Body of pancreas (tissue), 4 donors: ENCODE results near the gene FBLN2. TPM values are rescaled to one million over a fixed set of nuclear protein-coding genes. Genes with fewer than 3 reads are reported as not detected.

Experiments
- ATAC-seq: fragments of 150-250 bp; one replicate; pipeline ENCODE4 v1.9.1; 2016
- DNase-seq, 4 donors: peaks; one replicate each; pipeline ENCODE4 v3.0.0-alpha.2; 2019
- H3K27ac ChIP-seq, 4 donors: fragments of 200-600 bp; sonication (generic); 1 replicate in 3 of 4; 2 replicates in 1 of 4; pipeline versions ENCODE4 v1.5.1 to v1.6.1; 2016 to 2019; ENCODE audit warnings: mild to moderate bottlenecking in 1 of 4, mixed read lengths in 1 of 4, moderate library complexity in 1 of 4
- H3K27me3 ChIP-seq, 2 donors: fragments of 200-600 bp; sonication (generic); one replicate each; pipeline ENCODE4 v1.6.0; 2016; ENCODE audit warnings: mild to moderate bottlenecking in 1 of 2
- H3K36me3 ChIP-seq, 2 donors: fragments of 200-600 bp; sonication (generic); replicated peaks in 1 of 2; 2 replicates each; pipeline ENCODE4 v1.5.1; 2016; ENCODE audit warnings: low read depth in 2 of 2; ENCODE audit not compliant: insufficient read depth in 1 of 2
- H3K4me1 ChIP-seq: fragments of 200-600 bp; sonication (generic); one replicate; pipeline ENCODE4 v1.6.0; 2016
- H3K4me3 ChIP-seq, 2 donors: fragments of 200-600 bp; sonication (generic); 1 replicate in 1 of 2; 2 replicates in 1 of 2; pipeline ENCODE4 v1.5.1; 2016 to 2019
- H3K9me3 ChIP-seq, 3 donors: fragments of 200-600 bp; sonication (generic); 1 replicate in 2 of 3; 2 replicates in 1 of 3; pipeline ENCODE4 v1.5.1; 2016
- CTCF ChIP-seq, 7 experiments: fragments of 450-650 bp in 4 of 7; fragments of 200-600 bp in 3 of 7; sonication (generic) in 3 of 7; IDR thresholded peaks; one replicate each; pipeline ENCODE4 v1.5.1; 2016 to 2019; ENCODE audit warnings: antibody characterized with exemption in 7 of 7
- POLR2A ChIP-seq, 3 donors: fragments of 450-650 bp; IDR thresholded peaks; one replicate each; pipeline ENCODE4 v1.6.1; 2016; ENCODE audit warnings: antibody characterized with exemption in 3 of 3, mild to moderate bottlenecking in 2 of 3
- WGBS, 2 donors: methylation state at CpG; one replicate each; pipeline ENCODE4 v1.1.5; 2017; 5-methylcytosine and 5-hydroxymethylcytosine counted together
- intact Hi-C: fragments of 100-400 bp; cut with DNase I; formaldehyde crosslinking; loops from one replicate; pipeline ENCODE4 v1.15.1; 2023
- total RNA-seq, 2 donors: library from RNA; depleted of rRNA; stranded (reverse); fragments of >200 nt; gene quantifications; one replicate each; pipeline ENCODE4 v1.1.0, GENCODE V29; 2016

FBLN2 gene
- total RNA-seq, 2 donors from 2014 or later: 18.9 to 54.7 TPM

GRCh38 chr3:13636874-13637273, 87.9 kb downstream of the FBLN2 start:
- no peak for TF ChIP-seq CTCF (IDR thresholded peaks at IDR 0.05)
- TF ChIP-seq POLR2A (IDR thresholded peaks at IDR 0.05): no peak
- intact Hi-C loops: no loop called here
- 78 to 81% methylated on average over 6 to 8 of the region's 8 CpGs for WGBS, 2 donors

GRCh38 chr3:13637311-13637891, 88.5 kb downstream of the FBLN2 start:
- Histone ChIP-seq H3K27me3 (no peaks in the 10 kb centered on the region), H3K4me1 (no peaks in the 10 kb centered on the region), H3K27ac (no peak overlapping the region), H3K9me3 (no peaks in the 10 kb centered on the region), H3K36me3 (no peaks in the 10 kb centered on the region), H3K4me3 (no peak overlapping the region)
- DNase-seq (no peak), ATAC-seq (no peak)
- TF ChIP-seq CTCF (IDR thresholded peaks at IDR 0.05) (no peak), POLR2A (IDR thresholded peaks at IDR 0.05) (no peak)
- WGBS, 2 donors: 74 to 82% methylated on average over 11 to 23 of the region's 31 CpGs
- intact Hi-C loops: no loop called here

More at GRCh38 chr3:13636874-13637273, 87.9 kb downstream of the FBLN2 start:
- Histone ChIP-seq H3K36me3 (no peaks in the 10 kb centered on the region), H3K4me3 (no peak overlapping the region), H3K27me3 (no peaks in the 10 kb centered on the region), H3K4me1 (no peaks in the 10 kb centered on the region), H3K27ac (no peak overlapping the region), H3K9me3 (no peaks in the 10 kb centered on the region)
- ATAC-seq (no peak), DNase-seq (no peak)

GRCh38 chr3:13637953-13638352, 89.0 kb downstream of the FBLN2 start:
- intact Hi-C loops: no loop called here
- WGBS, 2 donors: 59 to 60% methylated on average over 11 to 12 of the region's 12 CpGs
- H3K27me3 ChIP-seq: no peaks in the 10 kb centered on the region
- no peak overlapping the region for H3K4me3 ChIP-seq
- H3K27ac ChIP-seq: no peak overlapping the region
- ATAC-seq (no peak), DNase-seq (no peak)
- no peaks in the 10 kb centered on the region for H3K9me3 ChIP-seq
- no peaks in the 10 kb centered on the region for H3K4me1 ChIP-seq
- H3K36me3 ChIP-seq: no peaks in the 10 kb centered on the region
- TF ChIP-seq POLR2A (IDR thresholded peaks at IDR 0.05): no peak
- TF ChIP-seq CTCF (IDR thresholded peaks at IDR 0.05): no peak

- TF ChIP-seq CTCF (IDR thresholded peaks at IDR 0.05) (no peak), POLR2A (IDR thresholded peaks at IDR 0.05) (no peak)
- Histone ChIP-seq H3K36me3 (no peaks in the 10 kb centered on the region), H3K4me1 (no peaks in the 10 kb centered on the region), H3K27ac (no peak overlapping the region), H3K27me3 (no peaks in the 10 kb centered on the region), H3K9me3 (no peaks in the 10 kb centered on the region), H3K4me3 (no peak overlapping the region)
- ATAC-seq (no peak), DNase-seq (no peak)
- WGBS, 2 donors: 75 to 79% methylated on average over 11 to 17 of the region's 17 CpGs
- intact Hi-C loops: no loop called here
Measured at GRCh38 chr3:13638927-13639326, 90.0 kb downstream of the FBLN2 start.

- no peak overlapping the region for H3K27ac ChIP-seq
- H3K36me3 ChIP-seq: no peaks in the 10 kb centered on the region
- H3K27me3 ChIP-seq: peaks cover 0 to 1% of the 10 kb centered on the region in 2 donors
- no peak overlapping the region for H3K4me3 ChIP-seq
- TF ChIP-seq CTCF (IDR thresholded peaks at IDR 0.05) (no peak), POLR2A (IDR thresholded peaks at IDR 0.05) (no peak)
- DNase-seq: no peak
- H3K4me1 ChIP-seq: peaks cover under 1% of the 10 kb centered on the region
- H3K9me3 ChIP-seq: no peaks in the 10 kb centered on the region
- WGBS, 2 donors: 70% methylated on average over 6 of the region's 6 CpGs
- intact Hi-C loops: no loop called here
- no peak for ATAC-seq
Measured at GRCh38 chr3:13642597-13642996, 93.7 kb downstream of the FBLN2 start.
